K562 (cell line): ENCODE results near the gene LRP1B. TPM values are rescaled to one million over a fixed set of nuclear protein-coding genes. Genes with fewer than 3 reads are reported as not detected.

Experiments used
- ATF1 ChIP-seq, 2 experiments: fragments of 450-650 bp in 1 of 2; IDR thresholded peaks; 2 replicates each; pipeline ENCODE4 v1.6.1; 2016; ENCODE audit warnings: missing compliant biosample characterization in 1 of 2, missing genetic modification characterization in 1 of 2
- BHLHE40 ChIP-seq: IDR thresholded peaks from 2 replicates; pipeline ENCODE4 v1.6.1; 2011; ENCODE audit warnings: low read length, improper control_type of control experiment
- BMI1 ChIP-seq: fragments of 150-350 bp; IDR thresholded peaks from 2 replicates; pipeline ENCODE4 v1.6.1; 2014; ENCODE audit warnings: low read length
- BRF2 ChIP-seq: IDR thresholded peaks from 3 replicates; pipeline ENCODE4 v1.6.1; 2011; ENCODE audit warnings: borderline replicate concordance, mild to moderate bottlenecking; ENCODE audit not compliant: insufficient read length, insufficient read depth
- CREB1 ChIP-seq, 2 experiments: sonication (generic) in 1 of 2; formaldehyde crosslinking in 1 of 2; IDR thresholded peaks; 2 replicates each; pipeline versions ENCODE4 v1.6.1 to v1.8.0; 2012 to 2022; ENCODE audit warnings: inconsistent platforms in 1 of 2, mild to moderate bottlenecking in 1 of 2, missing genetic modification reagents in 1 of 2, moderate library complexity in 1 of 2
- EHMT2 ChIP-seq: fragments of 450-650 bp; IDR thresholded peaks from 2 replicates; pipeline ENCODE4 v1.6.1; 2018; ENCODE audit warnings: antibody characterized with exemption
- MGA ChIP-seq: fragments of 450-650 bp; IDR thresholded peaks from 2 replicates; pipeline ENCODE4 v1.6.1; 2016; ENCODE audit warnings: mild to moderate bottlenecking, moderate library complexity
- PHB2 ChIP-seq: fragments of 450-650 bp; IDR thresholded peaks from 2 replicates; pipeline ENCODE4 v1.6.1; 2017; ENCODE audit warnings: low read depth
- RAD21 ChIP-seq, 2 experiments: fragments of 250-450 bp in 1 of 2; fragments of 450-650 bp in 1 of 2; sonication (Bioruptor Pico) in 1 of 2; formaldehyde crosslinking in 1 of 2; IDR thresholded peaks in 1 of 2; conservative IDR thresholded peaks in 1 of 2; 2 replicates each; pipeline versions ENCODE4 v1.4.0 to v1.8.0; 2020 to 2022; ENCODE audit warnings: mild to moderate bottlenecking in 2 of 2, moderate library complexity in 1 of 2
- SREBF2 ChIP-seq: sonication (generic); formaldehyde crosslinking; IDR thresholded peaks from 2 replicates; pipeline ENCODE4 v1.4.0; 2020; ENCODE audit warnings: mild to moderate bottlenecking, missing genetic modification reagents
- THRAP3 ChIP-seq: fragments of 450-650 bp; IDR thresholded peaks from 2 replicates; pipeline ENCODE4 v1.6.1; 2016; ENCODE audit warnings: mild to moderate bottlenecking, inconsistent platforms, borderline replicate concordance
- ZNF184 ChIP-seq: sonication (generic); formaldehyde crosslinking; IDR thresholded peaks from 2 replicates; pipeline ENCODE4 v1.5.0; 2020; ENCODE audit warnings: missing genetic modification reagents
- ZNF696 ChIP-seq: fragments of 250-450 bp; sonication (Bioruptor Pico); conservative IDR thresholded peaks from 2 replicates; pipeline ENCODE4 v1.4.0; 2020; ENCODE audit warnings: mild to moderate bottlenecking, moderate library complexity
- ZSCAN29 ChIP-seq: fragments of 450-650 bp; IDR thresholded peaks from 2 replicates; pipeline ENCODE4 v1.6.1; 2017
- polyA plus RNA-seq, 8 experiments: library from polyadenylated mRNA; depleted of rRNA in 4 of 8; stranded (reverse) in 5 of 8; unstranded in 3 of 8; fragments of >200 nt; fragmentation: Nextera tagmentation in 2 of 8; fragmentation: Illumina TruSeq in 1 of 8; extraction: Ambion mirVana in 2 of 8; extraction: Trizol in 1 of 8; gene quantifications; 2 replicates each; pipeline versions ENCODE4 v1.2.1 to v1.2.3, GENCODE V29; 2011 to 2014; ENCODE audit warnings: inconsistent platforms in 1 of 8, missing spikeins in 1 of 8
- total RNA-seq, 7 experiments: library from RNA; depleted of rRNA in 6 of 7; stranded (reverse); fragments of >200 nt in 6 of 7; fragmentation: Illumina TruSeq in 2 of 7; extraction: Trizol in 2 of 7; gene quantifications; 2 replicates each; pipeline versions ENCODE4 v1.2.1 to v1.2.3, GENCODE V29; 2011 to 2021; ENCODE audit warnings: low replicate concordance in 1 of 7

Gene LRP1B
- total and polyA plus RNA-seq, 9 of the 15 experiments (the other 6 are each of a cell fraction or from before 2014, with no cell fraction given): not detected

GRCh38 chr2:142100139-142100873 is 30.5 kb downstream of the LRP1B start (continued):
- no peak for TF ChIP-seq MGA
- no peak for TF ChIP-seq EHMT2
- no peak for TF ChIP-seq BRF2
- TF ChIP-seq BMI1: no peak
- TF ChIP-seq CREB1 (IDR thresholded peaks at IDR 0.05): no peak
- no peak for TF ChIP-seq CREB1 (CRISPR knock-in tag; IDR thresholded peaks at IDR 0.05)
- TF ChIP-seq ZNF184 (CRISPR knock-in tag): no peak
- no peak for TF ChIP-seq PHB2
- TF ChIP-seq BHLHE40: no peak
- TF ChIP-seq ZSCAN29: no peak
- TF ChIP-seq ATF1 (CRISPR knock-in tag; IDR thresholded peaks at IDR 0.05): no peak
- no peak for TF ChIP-seq ATF1 (tag; IDR thresholded peaks at IDR 0.05)
- TF ChIP-seq SREBF2: no peak
- no peak for TF ChIP-seq RAD21 (CRISPR knock-in tag; conservative IDR thresholded peaks at IDR 0.05 in 1 of 2, IDR thresholded peaks at IDR 0.05 in 1 of 2)
- no peak for TF ChIP-seq ZNF696
- no peak for TF ChIP-seq THRAP3
- TF ChIP-seq, all 486 proteins: peak for 0
